ENCODE measurements around the gene PLEKHB1.

- TF ChIP-seq POLR2AphosphoS5 (IDR thresholded peaks at IDR 0.05) (no peak), CTCF (IDR thresholded peaks at IDR 0.05) (no peak), POLR2A (IDR thresholded peaks at IDR 0.05) (no peak), EP300 (IDR thresholded peaks at IDR 0.05) (no peak)
These were observed 9.3 kb downstream of the PLEKHB1 start for GRCh38 chr11:73655686-73656085.
